ENCODE data around the gene TPBGL.

The TPBGL gene

DNA sequence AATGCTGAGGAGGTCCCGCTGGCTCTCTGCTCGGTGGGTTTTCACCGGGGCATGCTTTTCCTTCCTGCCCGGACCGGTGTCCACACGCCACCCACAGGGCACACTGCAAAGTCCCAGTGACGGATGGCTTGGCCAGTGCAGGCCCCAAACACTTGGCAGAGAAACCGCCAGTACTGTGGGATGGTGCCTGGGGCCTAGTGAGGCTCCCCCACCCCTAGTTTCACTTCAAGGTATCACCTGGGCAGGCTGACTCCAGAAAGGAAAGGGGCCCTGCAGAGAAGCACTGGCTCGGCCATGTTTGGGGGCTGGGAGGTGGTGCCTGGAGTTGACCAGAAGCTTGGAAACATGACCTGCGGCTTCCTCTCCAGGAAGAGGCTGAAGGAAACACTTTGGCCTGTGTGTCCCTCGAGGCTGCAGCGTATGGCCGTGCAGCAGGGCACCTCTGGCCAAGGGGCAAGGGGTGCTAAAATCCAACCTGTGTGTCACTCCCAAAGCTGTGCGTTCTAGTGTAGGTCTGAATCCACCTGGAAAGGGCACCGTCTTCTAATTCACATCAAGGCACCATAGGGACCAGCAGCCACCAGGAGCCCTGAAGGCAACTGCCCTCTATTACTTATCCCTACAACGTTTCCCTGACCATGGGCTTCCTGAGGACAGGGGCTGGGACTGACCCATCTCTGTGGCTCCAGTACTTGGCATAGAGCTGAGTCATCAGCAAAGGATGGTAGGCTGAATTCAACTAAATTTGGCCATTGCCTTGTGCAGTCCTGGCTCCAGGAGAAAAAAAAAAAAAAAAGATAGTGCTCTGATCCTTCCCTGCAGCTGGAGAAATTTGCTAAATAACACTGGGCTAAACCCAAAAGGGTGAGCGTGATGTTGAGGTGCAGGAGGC lies 22.6 kb downstream of the TPBGL start:
- TF ChIP-seq EP300 (IDR thresholded peaks at IDR 0.05; ENCODE audit: borderline replicate concordance) = no peak
- no peak for TF ChIP-seq NFIC (IDR thresholded peaks at IDR 0.05)
- TF ChIP-seq, protein P1, sequence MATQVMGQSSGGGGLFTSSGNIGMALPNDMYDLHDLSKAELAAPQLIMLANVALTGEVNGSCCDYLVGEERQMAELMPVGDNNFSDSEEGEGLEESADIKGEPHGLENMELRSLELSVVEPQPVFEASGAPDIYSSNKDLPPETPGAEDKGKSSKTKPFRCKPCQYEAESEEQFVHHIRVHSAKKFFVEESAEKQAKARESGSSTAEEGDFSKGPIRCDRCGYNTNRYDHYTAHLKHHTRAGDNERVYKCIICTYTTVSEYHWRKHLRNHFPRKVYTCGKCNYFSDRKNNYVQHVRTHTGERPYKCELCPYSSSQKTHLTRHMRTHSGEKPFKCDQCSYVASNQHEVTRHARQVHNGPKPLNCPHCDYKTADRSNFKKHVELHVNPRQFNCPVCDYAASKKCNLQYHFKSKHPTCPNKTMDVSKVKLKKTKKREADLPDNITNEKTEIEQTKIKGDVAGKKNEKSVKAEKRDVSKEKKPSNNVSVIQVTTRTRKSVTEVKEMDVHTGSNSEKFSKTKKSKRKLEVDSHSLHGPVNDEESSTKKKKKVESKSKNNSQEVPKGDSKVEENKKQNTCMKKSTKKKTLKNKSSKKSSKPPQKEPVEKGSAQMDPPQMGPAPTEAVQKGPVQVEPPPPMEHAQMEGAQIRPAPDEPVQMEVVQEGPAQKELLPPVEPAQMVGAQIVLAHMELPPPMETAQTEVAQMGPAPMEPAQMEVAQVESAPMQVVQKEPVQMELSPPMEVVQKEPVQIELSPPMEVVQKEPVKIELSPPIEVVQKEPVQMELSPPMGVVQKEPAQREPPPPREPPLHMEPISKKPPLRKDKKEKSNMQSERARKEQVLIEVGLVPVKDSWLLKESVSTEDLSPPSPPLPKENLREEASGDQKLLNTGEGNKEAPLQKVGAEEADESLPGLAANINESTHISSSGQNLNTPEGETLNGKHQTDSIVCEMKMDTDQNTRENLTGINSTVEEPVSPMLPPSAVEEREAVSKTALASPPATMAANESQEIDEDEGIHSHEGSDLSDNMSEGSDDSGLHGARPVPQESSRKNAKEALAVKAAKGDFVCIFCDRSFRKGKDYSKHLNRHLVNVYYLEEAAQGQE (IDR thresholded peaks at IDR 0.05; ENCODE audit: low read depth) = no peak
- no peak for TF ChIP-seq RAD21 (IDR thresholded peaks at IDR 0.05; ENCODE audit: low read depth)
- no peak for TF ChIP-seq YY1 (IDR thresholded peaks at IDR 0.05; ENCODE audit: low read depth)
- TF ChIP-seq ZBTB7A (IDR thresholded peaks at IDR 0.05; ENCODE audit: low read depth) = no peak
- TF ChIP-seq, protein P2, sequence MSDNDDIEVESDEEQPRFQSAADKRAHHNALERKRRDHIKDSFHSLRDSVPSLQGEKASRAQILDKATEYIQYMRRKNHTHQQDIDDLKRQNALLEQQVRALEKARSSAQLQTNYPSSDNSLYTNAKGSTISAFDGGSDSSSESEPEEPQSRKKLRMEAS (IDR thresholded peaks at IDR 0.05) = no peak
- TF ChIP-seq, protein P3, sequence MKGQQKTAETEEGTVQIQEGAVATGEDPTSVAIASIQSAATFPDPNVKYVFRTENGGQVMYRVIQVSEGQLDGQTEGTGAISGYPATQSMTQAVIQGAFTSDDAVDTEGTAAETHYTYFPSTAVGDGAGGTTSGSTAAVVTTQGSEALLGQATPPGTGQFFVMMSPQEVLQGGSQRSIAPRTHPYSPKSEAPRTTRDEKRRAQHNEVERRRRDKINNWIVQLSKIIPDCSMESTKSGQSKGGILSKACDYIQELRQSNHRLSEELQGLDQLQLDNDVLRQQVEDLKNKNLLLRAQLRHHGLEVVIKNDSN (IDR thresholded peaks at IDR 0.05) = no peak
- no peak for TF ChIP-seq TEAD4 (IDR thresholded peaks at IDR 0.05)
- TF ChIP-seq TCF12 (IDR thresholded peaks at IDR 0.05; ENCODE audit: low read depth) = no peak
- no peak for TF ChIP-seq TAF1 (IDR thresholded peaks at IDR 0.05; ENCODE audit: low read depth)
- no peak for TF ChIP-seq CREB1 (IDR thresholded peaks at IDR 0.05; ENCODE audit: low read depth)
- TF ChIP-seq CEBPB (IDR thresholded peaks at IDR 0.05) = no peak
- TF ChIP-seq EGR1 (IDR thresholded peaks at IDR 0.05) = no peak

DNA sequence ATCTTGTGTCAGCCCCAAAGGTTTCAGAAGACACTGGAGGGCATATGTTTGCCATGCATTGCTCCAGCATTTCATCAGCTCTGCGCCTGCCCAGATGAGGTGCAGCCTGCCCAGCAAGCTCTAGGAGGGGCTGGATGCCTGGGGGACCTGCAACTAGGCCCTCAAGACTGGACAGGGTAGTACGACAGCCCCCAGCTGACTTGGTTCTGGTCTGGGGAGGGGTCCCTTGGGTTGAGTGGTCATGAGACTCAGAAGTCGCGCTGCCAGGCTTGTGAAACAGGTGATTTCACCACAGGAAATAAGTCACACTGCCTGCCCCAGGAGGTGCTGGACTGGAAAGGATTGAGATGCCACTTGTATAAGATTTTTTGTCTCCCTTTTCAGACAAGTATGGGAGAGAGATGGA lies 23.4 kb downstream of the TPBGL start:
- TF ChIP-seq TAF1 (IDR thresholded peaks at IDR 0.05; ENCODE audit: low read depth) (no peak), TCF12 (IDR thresholded peaks at IDR 0.05; ENCODE audit: low read depth) (no peak), CEBPB (IDR thresholded peaks at IDR 0.05) (no peak)

DNA sequence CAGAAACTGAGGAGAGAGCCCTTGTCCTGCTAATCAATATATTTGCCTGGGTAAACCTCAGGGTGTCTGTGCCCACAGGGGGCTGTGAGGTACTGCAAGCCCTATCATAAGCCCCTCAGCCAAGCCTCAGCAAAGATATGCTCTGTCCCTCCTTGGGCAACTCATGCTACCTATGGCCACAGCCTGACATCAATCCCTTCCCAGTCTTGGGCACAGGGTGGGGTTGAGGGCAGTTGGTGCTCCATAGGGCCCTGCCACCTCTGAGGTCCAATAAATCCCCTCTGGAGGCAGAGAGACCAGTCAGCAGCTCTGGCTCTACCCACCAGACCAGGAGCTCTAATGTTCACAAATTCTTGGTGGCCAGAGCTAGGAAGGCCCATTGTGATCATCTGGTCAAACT lies 23.8 kb downstream of the TPBGL start:
- TF ChIP-seq NFIC (IDR thresholded peaks at IDR 0.05) (no peak), CEBPB (IDR thresholded peaks at IDR 0.05) (no peak), CREB1 (IDR thresholded peaks at IDR 0.05; ENCODE audit: low read depth) (no peak), ZBTB7A (IDR thresholded peaks at IDR 0.05; ENCODE audit: low read depth) (no peak), FOXM1 (IDR thresholded peaks at IDR 0.05; ENCODE audit: borderline replicate concordance, low read depth) (no peak), TEAD4 (IDR thresholded peaks at IDR 0.05) (no peak), YY1 (IDR thresholded peaks at IDR 0.05; ENCODE audit: low read depth) (no peak), TCF12 (IDR thresholded peaks at IDR 0.05; ENCODE audit: low read depth) (no peak), TAF1 (IDR thresholded peaks at IDR 0.05; ENCODE audit: low read depth) (no peak), EP300 (IDR thresholded peaks at IDR 0.05; ENCODE audit: borderline replicate concordance) (no peak), RAD21 (IDR thresholded peaks at IDR 0.05; ENCODE audit: low read depth) (no peak), EGR1 (IDR thresholded peaks at IDR 0.05) (no peak)
- TF ChIP-seq, protein P1 (IDR thresholded peaks at IDR 0.05; ENCODE audit: low read depth) = no peak
- TF ChIP-seq, protein P3 (IDR thresholded peaks at IDR 0.05) = no peak
- TF ChIP-seq, protein P2 (IDR thresholded peaks at IDR 0.05) = no peak

DNA sequence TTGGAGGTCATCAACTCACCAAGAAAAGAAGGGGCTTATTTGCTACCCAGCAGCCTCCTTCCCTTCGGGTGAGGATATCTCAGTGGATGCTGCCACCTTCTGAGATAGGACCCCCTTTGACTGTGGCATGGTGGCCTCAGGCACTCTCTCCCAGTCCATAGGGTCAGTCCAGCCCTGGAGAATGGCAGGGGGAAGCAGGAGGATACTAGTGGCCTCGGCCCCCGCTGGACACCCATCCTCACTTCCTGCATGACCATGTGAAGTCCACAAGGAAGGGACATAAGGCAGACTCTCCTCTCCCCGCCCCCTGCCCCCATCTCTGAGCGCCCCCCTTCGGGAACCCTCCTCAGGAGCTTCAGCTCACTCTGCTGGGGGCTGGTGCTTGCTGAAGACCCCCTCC lies 24.4 kb downstream of the TPBGL start:
- TF ChIP-seq RAD21 (IDR thresholded peaks at IDR 0.05; ENCODE audit: low read depth) (no peak), TCF12 (IDR thresholded peaks at IDR 0.05; ENCODE audit: low read depth) (no peak), NFIC (IDR thresholded peaks at IDR 0.05) (no peak), EP300 (IDR thresholded peaks at IDR 0.05; ENCODE audit: borderline replicate concordance) (no peak), TAF1 (IDR thresholded peaks at IDR 0.05; ENCODE audit: low read depth) (no peak), ZBTB7A (IDR thresholded peaks at IDR 0.05; ENCODE audit: low read depth) (no peak), CREB1 (IDR thresholded peaks at IDR 0.05; ENCODE audit: low read depth) (no peak), FOXM1 (IDR thresholded peaks at IDR 0.05; ENCODE audit: borderline replicate concordance, low read depth) (no peak), YY1 (IDR thresholded peaks at IDR 0.05; ENCODE audit: low read depth) (no peak), CEBPB (IDR thresholded peaks at IDR 0.05) (no peak), TEAD4 (IDR thresholded peaks at IDR 0.05) (no peak), EGR1 (IDR thresholded peaks at IDR 0.05) (no peak)
- TF ChIP-seq, protein P2 (IDR thresholded peaks at IDR 0.05) = no peak
- TF ChIP-seq, protein P1 (IDR thresholded peaks at IDR 0.05; ENCODE audit: low read depth) = no peak
- TF ChIP-seq, protein P3 (IDR thresholded peaks at IDR 0.05) = no peak

All from Ishikawa (cell line).